HCT116 (cell line): ENCODE data around the gene LAS1L. TPM values are rescaled to one million over a fixed set of nuclear protein-coding genes. Genes with fewer than 3 reads are reported as not detected.

Experiments
- ATAC-seq: fragments of 200-7000 bp; cut with Tn5 transposase; 2 replicates; pipeline ENCODE4 v1.9.1; 2020; ENCODE audit warnings: mild to moderate bottlenecking, moderate library complexity
- BruUV-seq: library from RNA; stranded (reverse); fragments of 400-500 nt; replicated peaks from 2 replicates; lab custom pipeline; 2021; lab: Mats Ljungman, UMichigan
- CTCF ChIA-PET: fragments of 300-600 bp; sonication (Branson Sonifier 250); formaldehyde crosslinking; loops from one replicate; lab custom pipeline; 2021; ENCODE audit warnings: antibody characterized with exemption; lab: Charles Lee
- POLR2A ChIA-PET: fragments of 300-600, 350-600 bp; sonication (Branson Sonifier 250); formaldehyde crosslinking; loops from one replicate; lab custom pipeline; 2021; ENCODE audit warnings: antibody characterized with exemption; lab: Charles Lee
- RAD21 ChIA-PET, 2 experiments: fragments of 300-600 bp; sonication (Branson Sonifier 250); formaldehyde crosslinking; loops; one replicate each; lab custom pipeline; 2023; ENCODE audit warnings: low total read pairs in 2 of 2; ENCODE audit not compliant: uncharacterized antibody in 2 of 2, unreplicated experiment in 2 of 2, low non-redundant PET in 1 of 2; lab: Charles Lee
- DNase-seq: peaks from one replicate; pipeline ENCODE4 v3.0.0-alpha.2; 2010; ENCODE audit warnings: low read depth, low spot score
- H2AFZ ChIP-seq: fragments of 200-600 bp; shearing (Covaris generic), sonication (generic); 2 replicates; pipeline ENCODE4 v1.6.1; 2017; ENCODE audit warnings: low read depth, mixed run types, mixed read lengths, antibody characterized with exemption, low read length; ENCODE audit not compliant: poor library complexity, severe bottlenecking
- H3K27ac ChIP-seq: 2 replicates; pipeline ENCODE4 v1.5.1; 2012; ENCODE audit warnings: low read depth, low read length
- H3K27me3 ChIP-seq: fragments of 200-600 bp; sonication (generic); 2 replicates; pipeline ENCODE4 v1.6.1; 2016; ENCODE audit warnings: mixed run types, low read length, mixed read lengths; ENCODE audit not compliant: insufficient read depth
- H3K36me3 ChIP-seq, 2 experiments: fragments of 200-500 bp in 1 of 2; fragments of 200-600 bp in 1 of 2; sonication (Bioruptor generic) in 1 of 2; sonication (generic) in 1 of 2; 2 replicates each; pipeline versions ENCODE4 v1.5.1 to v1.6.1; 2014 to 2016; ENCODE audit warnings: low read length in 2 of 2, inconsistent platforms in 1 of 2, mixed read lengths in 1 of 2, mixed run types in 1 of 2; ENCODE audit not compliant: insufficient read depth in 2 of 2, control insufficient read depth in 1 of 2
- H3K4me1 ChIP-seq, 2 experiments: fragments of 200-600 bp in 1 of 2; sonication (generic) in 1 of 2; 2 replicates each; pipeline versions ENCODE4 v1.5.1 to v1.6.1; 2012 to 2017; ENCODE audit warnings: low read length in 2 of 2, inconsistent platforms in 1 of 2, mild to moderate bottlenecking in 1 of 2, mixed read lengths in 1 of 2, mixed run types in 1 of 2, moderate library complexity in 1 of 2; ENCODE audit not compliant: insufficient read depth in 2 of 2, control insufficient read depth in 1 of 2
- H3K4me2 ChIP-seq: fragments of 200-600 bp; sonication (generic); 2 replicates; pipeline ENCODE4 v1.6.1; 2017; ENCODE audit warnings: mixed run types, low read length, mixed read lengths
- H3K4me3 ChIP-seq, 2 experiments: fragments of 200-600 bp in 1 of 2; sonication (generic) in 1 of 2; replicated peaks in 1 of 2; 2 replicates each; pipeline ENCODE4 v1.5.1; 2011 to 2016; ENCODE audit warnings: low read length in 2 of 2, control low read depth in 1 of 2, low read depth in 1 of 2, mild to moderate bottlenecking in 1 of 2, mixed read lengths in 1 of 2, mixed run types in 1 of 2
- H3K79me2 ChIP-seq: fragments of 200-600 bp; sonication (generic); 2 replicates; pipeline ENCODE4 v1.6.1; 2017; ENCODE audit warnings: mild to moderate bottlenecking, mixed run types, low read length, moderate library complexity, mixed read lengths; ENCODE audit not compliant: insufficient read depth
- H3K9ac ChIP-seq: fragments of 200-600 bp; sonication (generic); 2 replicates; pipeline ENCODE4 v1.6.1; 2016; ENCODE audit warnings: low read length, mixed read lengths
- H3K9me2 ChIP-seq: fragments of 200-600 bp; sonication (generic), shearing (Covaris generic); 2 replicates; pipeline ENCODE4 v1.6.1; 2017; ENCODE audit warnings: mixed run types, mild to moderate bottlenecking, moderate library complexity; ENCODE audit not compliant: insufficient read depth
- H3K9me3 ChIP-seq, 2 experiments: fragments of 200-500 bp in 1 of 2; fragments of 200-600 bp in 1 of 2; sonication (Bioruptor generic) in 1 of 2; sonication (generic) in 1 of 2; 2 replicates each; pipeline ENCODE4 v1.6.1; 2014 to 2017; ENCODE audit warnings: low read length in 2 of 2, mixed read lengths in 2 of 2, inconsistent platforms in 1 of 2, low read depth in 1 of 2, mild to moderate bottlenecking in 1 of 2, mixed run types in 1 of 2, moderate library complexity in 1 of 2; ENCODE audit not compliant: control insufficient read depth in 1 of 2, insufficient read depth in 1 of 2
- H4K20me1 ChIP-seq: fragments of 200-600 bp; sonication (generic), shearing (Covaris generic); 2 replicates; pipeline ENCODE4 v1.6.1; 2017; ENCODE audit warnings: mixed run types, mild to moderate bottlenecking, moderate library complexity; ENCODE audit not compliant: insufficient read depth
- CBX3 ChIP-seq: IDR thresholded peaks from 2 replicates; pipeline ENCODE4 v1.6.1; 2012; ENCODE audit warnings: low read depth
- CEBPB ChIP-seq: IDR thresholded peaks from 2 replicates; pipeline ENCODE4 v1.6.1; 2012; ENCODE audit warnings: low read depth
- EZH2phosphoT487 ChIP-seq: fragments of 200-600 bp; IDR thresholded peaks from 2 replicates; pipeline ENCODE4 v1.6.1; 2018; ENCODE audit warnings: antibody characterized with exemption, borderline replicate concordance
- FOSL1 ChIP-seq: IDR thresholded peaks from 2 replicates; pipeline ENCODE4 v1.6.1; 2012; ENCODE audit warnings: low read depth
- JUND ChIP-seq: IDR thresholded peaks from 2 replicates; pipeline ENCODE4 v1.6.1; 2012
- POLR2A ChIP-seq: IDR thresholded peaks from 2 replicates; pipeline ENCODE4 v1.7.0; 2011; ENCODE audit warnings: borderline replicate concordance; ENCODE audit not compliant: insufficient read depth, insufficient read length; ENCODE audit errors: extremely low read depth
- POLR2AphosphoS5 ChIP-seq: IDR thresholded peaks from 2 replicates; pipeline ENCODE4 v1.6.1; 2011; ENCODE audit warnings: mild to moderate bottlenecking, low read depth, low read length, moderate library complexity
- RAD21 ChIP-seq: IDR thresholded peaks from 2 replicates; pipeline ENCODE4 v1.6.1; 2012; ENCODE audit warnings: low read depth, mild to moderate bottlenecking
- SP1 ChIP-seq: IDR thresholded peaks from 2 replicates; pipeline ENCODE4 v1.6.1; 2012; ENCODE audit warnings: low read depth
- TCF7L2 ChIP-seq: IDR thresholded peaks from 2 replicates; pipeline ENCODE4 v1.7.0; 2011; ENCODE audit warnings: borderline replicate concordance, inconsistent platforms; ENCODE audit not compliant: insufficient read depth, insufficient read length; ENCODE audit errors: extremely low read depth
- ZFX ChIP-seq: fragments of 450-650 bp; IDR thresholded peaks from 2 replicates; pipeline ENCODE4 v1.6.1; 2017
- intact Hi-C: fragments of 100-400 bp; cut with micrococcal nuclease; formaldehyde crosslinking; loops from 2 replicates; pipeline ENCODE4 v1.10.0; 2022
- total RNA-seq: library from RNA; stranded (reverse); gene quantifications from one replicate; pipeline ENCODE4 v1.2.1, GENCODE V29; 2021; ENCODE audit not compliant: unreplicated experiment
- TF ChIP-seq, protein P1 (sequence below): IDR thresholded peaks from 2 replicates; pipeline ENCODE4 v1.6.1; 2012; ENCODE audit warnings: low read depth
- TF ChIP-seq, protein P2 (sequence below): IDR thresholded peaks from 2 replicates; pipeline ENCODE4 v1.6.1; 2012
- TF ChIP-seq, protein P3 (sequence below), 3 experiments: fragments of 200-600 bp in 1 of 3; sonication (generic) in 1 of 3; IDR thresholded peaks in 2 of 3; conservative IDR thresholded peaks in 1 of 3; 2 replicates each; pipeline ENCODE4 v1.5.1; 2012 to 2017; ENCODE audit warnings: low read depth in 2 of 3, low read length in 2 of 3, antibody characterized with exemption in 1 of 3, borderline replicate concordance in 1 of 3, control low read depth in 1 of 3, mild to moderate bottlenecking in 1 of 3, mixed read lengths in 1 of 3, mixed run types in 1 of 3, moderate library complexity in 1 of 3; ENCODE audit not compliant: insufficient read depth in 1 of 3

The LAS1L gene
- total RNA-seq, 1 experiment from 2014 or later = 47.7 TPM

GRCh38 chrX:65536291-65536690 lies 1.7 kb upstream of the LAS1L start:
- POLR2A ChIA-PET = no interaction called here
- no peak overlapping the region for H2AFZ ChIP-seq

GRCh38 chrX:65532016-65532415 lies 2.6 kb downstream of the LAS1L start:
- ChIA-PET CTCF (no interaction called here), POLR2A (no interaction called here), RAD21 (no interaction called here)
- Histone ChIP-seq H3K4me3 (no peak overlapping the region), H3K27ac (no peak overlapping the region), H3K4me1 (peaks cover 3 to 8% of the 10 kb centered on the region in 2 experiments; a peak in 2 of 4 replicates), H2AFZ (no peak overlapping the region), H3K9me3 (no peaks in the 10 kb centered on the region), H3K9ac (no peak overlapping the region), H3K27me3 (no peaks in the 10 kb centered on the region), H3K36me3 (peaks cover 0 to 9% of the 10 kb centered on the region in 2 experiments; a peak in 2 of 4 replicates), H3K9me2 (no peaks in the 10 kb centered on the region), H4K20me1 (no peaks in the 10 kb centered on the region), H3K79me2 (peaks cover 43% of the 10 kb centered on the region), H3K4me2 (no peak overlapping the region)
- ATAC-seq (no peak), DNase-seq (no peak)
- intact Hi-C loops = loop anchor here (10.0 kb wide), 1 partner anchor 497 kb away; the partner anchor contains the start of gene ZC3H12B
- no TSS peak for BruUV-seq
- TF ChIP-seq SP1 (no peak), ZFX (no peak), CEBPB (no peak), FOSL1 (no peak), CBX3 (no peak), EZH2phosphoT487 (no peak), POLR2AphosphoS5 (no peak), TCF7L2 (no peak), JUND (no peak), POLR2A (no peak), RAD21 (no peak)
- TF ChIP-seq, protein P1, sequence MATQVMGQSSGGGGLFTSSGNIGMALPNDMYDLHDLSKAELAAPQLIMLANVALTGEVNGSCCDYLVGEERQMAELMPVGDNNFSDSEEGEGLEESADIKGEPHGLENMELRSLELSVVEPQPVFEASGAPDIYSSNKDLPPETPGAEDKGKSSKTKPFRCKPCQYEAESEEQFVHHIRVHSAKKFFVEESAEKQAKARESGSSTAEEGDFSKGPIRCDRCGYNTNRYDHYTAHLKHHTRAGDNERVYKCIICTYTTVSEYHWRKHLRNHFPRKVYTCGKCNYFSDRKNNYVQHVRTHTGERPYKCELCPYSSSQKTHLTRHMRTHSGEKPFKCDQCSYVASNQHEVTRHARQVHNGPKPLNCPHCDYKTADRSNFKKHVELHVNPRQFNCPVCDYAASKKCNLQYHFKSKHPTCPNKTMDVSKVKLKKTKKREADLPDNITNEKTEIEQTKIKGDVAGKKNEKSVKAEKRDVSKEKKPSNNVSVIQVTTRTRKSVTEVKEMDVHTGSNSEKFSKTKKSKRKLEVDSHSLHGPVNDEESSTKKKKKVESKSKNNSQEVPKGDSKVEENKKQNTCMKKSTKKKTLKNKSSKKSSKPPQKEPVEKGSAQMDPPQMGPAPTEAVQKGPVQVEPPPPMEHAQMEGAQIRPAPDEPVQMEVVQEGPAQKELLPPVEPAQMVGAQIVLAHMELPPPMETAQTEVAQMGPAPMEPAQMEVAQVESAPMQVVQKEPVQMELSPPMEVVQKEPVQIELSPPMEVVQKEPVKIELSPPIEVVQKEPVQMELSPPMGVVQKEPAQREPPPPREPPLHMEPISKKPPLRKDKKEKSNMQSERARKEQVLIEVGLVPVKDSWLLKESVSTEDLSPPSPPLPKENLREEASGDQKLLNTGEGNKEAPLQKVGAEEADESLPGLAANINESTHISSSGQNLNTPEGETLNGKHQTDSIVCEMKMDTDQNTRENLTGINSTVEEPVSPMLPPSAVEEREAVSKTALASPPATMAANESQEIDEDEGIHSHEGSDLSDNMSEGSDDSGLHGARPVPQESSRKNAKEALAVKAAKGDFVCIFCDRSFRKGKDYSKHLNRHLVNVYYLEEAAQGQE = no peak
- TF ChIP-seq, protein P2, sequence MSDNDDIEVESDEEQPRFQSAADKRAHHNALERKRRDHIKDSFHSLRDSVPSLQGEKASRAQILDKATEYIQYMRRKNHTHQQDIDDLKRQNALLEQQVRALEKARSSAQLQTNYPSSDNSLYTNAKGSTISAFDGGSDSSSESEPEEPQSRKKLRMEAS = no peak
- TF ChIP-seq, protein P3, sequence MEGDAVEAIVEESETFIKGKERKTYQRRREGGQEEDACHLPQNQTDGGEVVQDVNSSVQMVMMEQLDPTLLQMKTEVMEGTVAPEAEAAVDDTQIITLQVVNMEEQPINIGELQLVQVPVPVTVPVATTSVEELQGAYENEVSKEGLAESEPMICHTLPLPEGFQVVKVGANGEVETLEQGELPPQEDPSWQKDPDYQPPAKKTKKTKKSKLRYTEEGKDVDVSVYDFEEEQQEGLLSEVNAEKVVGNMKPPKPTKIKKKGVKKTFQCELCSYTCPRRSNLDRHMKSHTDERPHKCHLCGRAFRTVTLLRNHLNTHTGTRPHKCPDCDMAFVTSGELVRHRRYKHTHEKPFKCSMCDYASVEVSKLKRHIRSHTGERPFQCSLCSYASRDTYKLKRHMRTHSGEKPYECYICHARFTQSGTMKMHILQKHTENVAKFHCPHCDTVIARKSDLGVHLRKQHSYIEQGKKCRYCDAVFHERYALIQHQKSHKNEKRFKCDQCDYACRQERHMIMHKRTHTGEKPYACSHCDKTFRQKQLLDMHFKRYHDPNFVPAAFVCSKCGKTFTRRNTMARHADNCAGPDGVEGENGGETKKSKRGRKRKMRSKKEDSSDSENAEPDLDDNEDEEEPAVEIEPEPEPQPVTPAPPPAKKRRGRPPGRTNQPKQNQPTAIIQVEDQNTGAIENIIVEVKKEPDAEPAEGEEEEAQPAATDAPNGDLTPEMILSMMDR (IDR thresholded peaks at IDR 0.05 in 2 of 3, conservative IDR thresholded peaks at IDR 0.05 in 1 of 3; ENCODE audit: borderline replicate concordance in 1 of 3, insufficient read depth in 1 of 3, low read depth in 2 of 3, low read length in 2 of 3) = no peak

More at GRCh38 chrX:65536291-65536690, 1.7 kb upstream of the LAS1L start:
- no peaks in the 10 kb centered on the region for H3K9me3 ChIP-seq
- ChIA-PET CTCF (no interaction called here), RAD21 (no interaction called here)
- no peaks in the 10 kb centered on the region for H3K27me3 ChIP-seq
- no peak overlapping the region for H3K4me2 ChIP-seq
- no peaks in the 10 kb centered on the region for H3K9me2 ChIP-seq
- DNase-seq (no peak), ATAC-seq (no peak)
- H3K4me3 ChIP-seq = no peak overlapping the region
- no peak overlapping the region for H3K27ac ChIP-seq
- no peak overlapping the region for H3K9ac ChIP-seq
- no TSS peak for BruUV-seq
- no peaks in the 10 kb centered on the region; a peak in 1 of 4 replicates for H3K36me3 ChIP-seq
- TF ChIP-seq, protein P2 = no peak
- TF ChIP-seq CEBPB (no peak), EZH2phosphoT487 (no peak)
- H3K79me2 ChIP-seq = peaks cover 33% of the 10 kb centered on the region
- peaks cover 3 to 15% of the 10 kb centered on the region in 2 experiments; a peak in 2 of 4 replicates for H3K4me1 ChIP-seq
- intact Hi-C loops = loop anchor here (10.0 kb wide), 1 partner anchor 501 kb away; the partner anchor contains the start of gene ZC3H12B
- no peaks in the 10 kb centered on the region for H4K20me1 ChIP-seq
